T-helper 1 cell treated with Interleukin-12 subunit alpha and Interleukin-12 subunit beta and Interleukin-4 antibody, amounts not matched to agents 30 ng/mL and 1 ng/mL, for 36 hours (primary cell): ENCODE measurements around the gene OR5B12. TPM values are rescaled to one million over a fixed set of nuclear protein-coding genes. Genes with fewer than 3 reads are reported as not detected.
"Not testable (repeated sequence)": the region's sequence is repeated elsewhere in the genome, so short reads cannot be mapped to it uniquely, and the experiment has no call there.

ENCODE experiments used
- intact Hi-C: fragments of 100-400 bp; cut with micrococcal nuclease; formaldehyde crosslinking; loops from one replicate; pipeline ENCODE4 v1.15.1; 2024
- total RNA-seq: library from RNA; stranded (reverse); gene quantifications from 2 replicates; pipeline ENCODE4 v1.2.3, GENCODE V29; 2022

The OR5B12 gene
- total RNA-seq: not detected in 2 replicates

- intact Hi-C loops: no loop called here
Measured at GRCh38 chr11:58442136-58442535, at the start of gene OR5B12. Gene OR5B12, minus strand, starts transcription at chr11:58442236. Its CDS starts 2,085 bp downstream, at chr11:58440151.

DNA sequence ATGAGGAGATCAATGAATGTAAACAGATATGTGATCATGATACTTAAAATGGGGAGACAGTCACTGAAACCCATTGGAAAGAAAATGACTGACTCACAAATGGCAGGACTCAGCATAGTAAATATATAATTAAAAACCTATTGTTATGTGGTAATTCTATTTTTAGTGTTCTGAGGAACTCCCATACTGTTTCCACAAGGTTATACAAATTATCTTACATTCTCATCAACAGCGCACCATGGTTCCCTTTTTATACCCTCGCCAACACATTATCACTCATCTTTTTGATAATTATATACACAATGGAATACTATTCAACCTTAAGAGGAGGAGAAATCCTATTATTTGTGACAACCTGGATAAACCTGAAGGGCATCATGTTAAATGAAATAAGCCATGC, 48.8 kb upstream of the OR5B12 start:
- intact Hi-C loops: no loop called here

- intact Hi-C loops: no loop called here
Measured at GRCh38 chr11:58487170-58487569, 45.1 kb upstream of the OR5B12 start.

DNA sequence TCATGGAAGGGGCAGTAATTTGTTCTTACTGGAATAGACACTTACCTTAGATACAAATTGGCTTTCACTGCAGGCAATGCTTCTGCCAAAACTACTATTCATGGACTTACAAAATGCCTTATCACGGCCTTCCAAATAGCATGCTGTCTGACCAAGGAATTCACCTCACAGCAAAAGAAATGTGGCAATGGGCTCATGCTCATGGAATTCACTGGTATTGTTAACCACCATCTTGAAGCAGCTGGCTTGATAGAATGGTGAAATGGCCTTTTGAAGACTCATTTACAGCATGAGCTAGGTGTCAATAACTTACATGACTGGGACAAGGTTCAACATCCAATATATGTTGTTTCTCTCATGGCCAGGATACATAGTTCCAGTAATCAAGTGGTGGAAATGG, 43.9 kb upstream of the OR5B12 start:
- intact Hi-C loops: no loop called here

- intact Hi-C loops: no loop called here
Measured at GRCh38 chr11:58471892-58472291, 29.9 kb upstream of the OR5B12 start.

- intact Hi-C loops: no loop called here
Measured at GRCh38 chr11:58466293-58466692, 24.3 kb upstream of the OR5B12 start.

DNA sequence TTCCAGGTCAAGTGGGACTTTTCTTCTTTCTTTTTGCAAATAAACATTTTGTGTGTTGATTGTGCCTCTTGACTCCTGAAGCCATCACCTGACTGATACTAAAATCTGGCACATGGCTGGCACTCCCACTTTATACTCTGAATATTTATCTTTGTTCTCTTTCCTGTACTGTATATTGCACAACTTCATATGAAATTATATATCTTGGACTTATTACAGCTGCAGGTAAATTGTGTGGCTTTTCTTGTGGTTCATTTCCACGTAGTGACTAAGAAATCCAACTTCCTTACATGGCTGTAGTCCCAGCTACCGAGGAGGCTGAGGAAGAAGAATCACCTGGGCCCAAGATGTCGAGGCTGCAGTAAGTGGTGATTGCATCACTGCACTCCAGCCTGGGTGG, 23.7 kb upstream of the OR5B12 start:
- intact Hi-C loops: no loop called here

GRCh38 chr11:58451585-58451984, 9.5 kb upstream of the OR5B12 start:
- intact Hi-C loops: no loop called here

DNA sequence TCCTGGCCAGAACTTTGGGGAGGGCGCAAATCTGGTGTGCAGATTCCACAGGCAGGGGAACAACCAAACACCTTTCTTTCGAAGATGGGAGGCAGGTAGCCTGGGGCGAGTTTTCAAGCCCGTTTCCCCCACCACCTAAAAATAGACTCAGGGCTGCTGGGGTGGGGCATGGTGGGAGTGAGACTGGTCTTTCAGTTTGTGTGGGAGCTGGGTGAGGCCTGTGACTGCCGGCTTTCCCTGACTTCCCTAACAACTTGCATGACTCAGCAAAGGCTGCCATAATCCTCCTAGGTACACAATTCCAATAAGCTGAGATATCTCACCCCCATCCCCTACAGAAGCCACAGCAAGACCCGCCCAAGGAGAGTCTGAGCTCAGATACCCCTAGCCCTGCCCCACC, 4.3 kb upstream of the OR5B12 start:
- intact Hi-C loops: no loop called here

DNA sequence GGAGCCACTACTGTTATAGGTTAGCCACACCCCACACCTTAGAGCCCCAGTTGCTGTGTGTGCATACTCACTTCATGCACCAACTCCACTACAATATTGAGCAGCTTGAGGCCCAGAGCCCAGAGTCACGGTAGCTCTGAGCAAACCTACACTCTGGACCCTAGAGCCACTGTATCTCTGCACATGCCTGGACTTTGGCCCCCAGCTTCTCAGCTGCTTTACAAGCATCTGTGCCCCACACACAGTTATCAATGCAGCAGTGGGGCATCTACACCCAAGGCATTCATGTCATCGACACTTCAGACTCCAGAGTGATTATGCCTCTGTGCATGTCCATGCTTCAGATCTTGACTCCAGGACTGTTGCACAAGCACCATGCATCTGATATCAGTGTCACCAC, 2.3 kb upstream of the OR5B12 start:
- intact Hi-C loops: no loop called here

DNA sequence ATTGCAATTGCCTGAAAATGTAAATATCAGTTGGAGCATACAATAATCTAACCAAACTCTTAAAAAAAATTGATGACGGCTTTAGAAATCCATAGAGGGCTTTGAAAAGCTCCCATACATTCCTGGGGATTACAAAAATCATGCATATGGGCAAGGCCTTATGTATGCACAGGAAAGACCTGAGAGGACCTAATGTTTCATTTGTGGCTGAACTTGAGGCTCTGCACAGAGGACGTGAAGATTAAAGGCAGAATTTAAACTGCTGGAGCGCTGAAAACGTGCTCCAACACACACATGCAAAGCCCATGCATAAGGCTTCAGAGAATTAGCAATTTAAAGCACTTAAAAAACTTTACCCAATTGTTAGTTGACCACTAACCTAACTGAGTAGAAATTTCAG, 3.5 kb downstream of the OR5B12 start:
- intact Hi-C loops: no loop called here

GRCh38 chr11:58434217-58434616, 7.8 kb downstream of the OR5B12 start:
- intact Hi-C loops: no loop called here

DNA sequence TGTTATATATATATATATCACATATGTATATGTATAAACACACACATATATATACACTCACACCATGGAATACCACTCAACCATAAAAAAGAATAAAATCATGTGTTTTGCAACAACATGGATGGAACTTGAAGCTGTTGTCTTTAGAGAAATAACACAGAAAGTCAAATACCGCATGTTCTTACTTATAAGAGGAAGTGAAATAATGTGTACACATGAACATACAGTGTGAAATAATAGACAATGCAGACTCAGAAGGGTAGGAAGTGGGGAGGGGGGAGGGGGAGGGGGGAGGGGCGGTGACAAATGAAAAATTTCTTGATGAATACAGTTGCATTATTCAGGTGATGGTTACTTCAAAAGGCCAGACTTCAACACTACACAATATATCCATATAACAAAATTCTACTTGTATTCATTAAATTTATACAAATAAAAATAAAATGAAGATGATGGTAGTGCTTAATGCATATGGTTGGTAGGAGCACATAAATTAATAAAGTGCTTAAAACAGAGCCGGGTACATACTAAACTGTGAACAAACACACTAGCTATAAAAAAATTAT, 8.3 kb downstream of the OR5B12 start:
- intact Hi-C loops: no loop called here

DNA sequence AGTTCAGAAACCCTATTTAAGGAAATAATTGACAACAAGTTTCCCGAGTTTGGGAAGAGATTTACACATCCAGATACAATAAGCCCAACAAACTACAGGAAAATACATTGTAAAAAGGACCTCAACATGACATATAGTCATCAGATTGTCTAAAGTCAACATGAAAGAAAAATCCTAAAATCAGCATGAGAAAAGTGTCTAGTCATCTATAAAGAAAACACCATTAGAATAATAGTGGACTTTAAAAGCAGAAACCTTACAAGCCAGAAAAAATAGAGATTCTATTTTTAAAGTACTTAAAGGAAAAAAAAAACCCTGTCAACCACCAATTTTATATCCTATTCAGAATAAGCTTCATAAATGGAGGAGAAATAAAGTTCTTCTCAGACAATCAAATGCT, 12.8 kb downstream of the OR5B12 start:
- intact Hi-C loops: no loop called here

DNA sequence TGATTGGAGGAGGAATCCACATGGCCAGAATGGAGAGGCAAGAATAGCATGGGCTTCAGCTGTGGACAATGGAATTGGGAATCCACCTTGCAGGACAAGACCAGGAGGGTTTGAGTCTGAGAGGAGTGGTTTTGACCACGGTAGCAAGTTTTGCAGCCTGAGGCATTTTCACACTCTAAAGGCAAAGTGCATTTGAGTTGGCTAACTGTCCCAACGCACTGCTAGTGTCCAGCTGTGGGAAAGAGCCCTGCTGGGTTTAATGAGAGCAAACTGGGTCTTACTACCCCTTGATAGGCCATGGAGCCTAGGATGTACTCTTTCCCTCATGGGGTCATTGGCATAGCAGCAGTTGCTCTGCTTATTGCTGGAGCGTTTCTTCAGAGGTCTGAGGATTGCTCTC, 14.0 kb downstream of the OR5B12 start, which contains the start of gene OR5B2:
TSS of gene OR5B2 (minus strand) at position 101 of the 400 bp plus-strand sequence. CDS start 4,860 bp downstream, outside the sequence.
- intact Hi-C loops: no loop called here

GRCh38 chr11:58406774-58407173, 35.3 kb downstream of the OR5B12 start, which contains the start of gene OR5B3:
Gene OR5B3, minus strand, starts transcription at chr11:58406874. Its CDS starts 3,465 bp downstream, at chr11:58403409.
- intact Hi-C loops: no loop called here

GRCh38 chr11:58399622-58400021, 42.4 kb downstream of the OR5B12 start:
- intact Hi-C loops: not testable (repeated sequence)

GRCh38 chr11:58395581-58395980, 46.5 kb downstream of the OR5B12 start:
- intact Hi-C loops: no loop called here

DNA sequence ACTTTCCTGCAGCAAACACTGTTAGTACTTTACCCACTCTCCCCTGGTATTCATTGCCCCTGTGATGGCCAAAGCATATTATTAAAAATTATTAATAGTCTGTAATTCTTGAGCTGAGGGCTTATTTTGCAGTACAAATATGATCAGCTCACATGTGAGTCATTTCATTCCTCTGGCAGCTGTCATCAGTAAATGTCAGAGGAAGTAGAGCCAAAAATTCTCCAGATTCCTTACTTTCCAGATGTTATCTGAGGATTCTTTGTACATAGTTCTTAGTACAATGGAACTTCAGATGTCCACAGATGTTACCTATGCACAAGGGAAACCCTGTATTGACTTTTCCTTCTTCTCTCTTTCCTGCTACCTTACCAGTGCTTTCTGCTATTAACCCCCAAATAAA, 47.8 kb downstream of the OR5B12 start:
- intact Hi-C loops: no loop called here

- intact Hi-C loops: no loop called here
Measured at GRCh38 chr11:58392746-58393145, 49.3 kb downstream of the OR5B12 start.

DNA sequence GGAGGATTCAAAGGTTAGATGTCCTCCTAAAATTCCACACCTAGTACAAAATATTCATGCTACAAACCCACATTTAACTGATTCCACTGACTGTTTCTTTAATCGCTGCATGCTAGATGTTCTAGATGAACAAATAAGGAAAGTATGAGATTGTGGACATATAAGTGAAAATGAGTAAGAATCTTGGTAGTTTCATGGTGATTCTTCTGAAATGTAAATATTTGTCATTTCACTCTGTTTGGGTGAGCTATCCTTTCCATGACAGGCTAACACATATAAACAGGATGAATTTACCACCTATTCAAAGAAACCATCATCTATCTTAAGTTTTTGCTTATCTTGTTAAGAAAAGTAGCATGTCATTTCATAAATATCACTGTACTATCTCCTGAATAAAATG, 50.2 kb downstream of the OR5B12 start:
- intact Hi-C loops: no loop called here

- intact Hi-C loops: no loop called here
Measured at GRCh38 chr11:58390551-58391063, 51.4 kb downstream of the OR5B12 start.
